ENCODE measurements around the gene DRGX.

DRGX gene

GRCh38 chr10:49377256-49377655 lies 18.6 kb downstream of the DRGX start:
- H3K27ac Mint-ChIP-seq = no peak overlapping the region
- H3K27me3 Mint-ChIP-seq = peaks cover 5% of the 10 kb centered on the region
- ATAC-seq = no peak
- no peaks in the 10 kb centered on the region for H3K9me3 Mint-ChIP-seq
- H3K36me3 Mint-ChIP-seq = no peaks in the 10 kb centered on the region
- no peaks in the 10 kb centered on the region for H3K4me1 Mint-ChIP-seq
- no peak overlapping the region for H3K4me3 Mint-ChIP-seq

- Mint-ChIP-seq H3K4me1 (no peaks in the 10 kb centered on the region), H3K27me3 (peaks cover 5% of the 10 kb centered on the region), H3K9me3 (no peaks in the 10 kb centered on the region), H3K27ac (no peak overlapping the region), H3K4me3 (no peak overlapping the region), H3K36me3 (no peaks in the 10 kb centered on the region)
- no peak for ATAC-seq
Observed at GRCh38 chr10:49375611-49376010, 20.3 kb downstream of the DRGX start.

GRCh38 chr10:49374740-49375139 lies 21.1 kb downstream of the DRGX start:
- no peak for ATAC-seq
- H3K27ac Mint-ChIP-seq = no peak overlapping the region
- H3K4me1 Mint-ChIP-seq = no peaks in the 10 kb centered on the region
- no peaks in the 10 kb centered on the region for H3K36me3 Mint-ChIP-seq
- H3K9me3 Mint-ChIP-seq = no peaks in the 10 kb centered on the region
- peaks cover 5% of the 10 kb centered on the region for H3K27me3 Mint-ChIP-seq
- H3K4me3 Mint-ChIP-seq = no peak overlapping the region

- no peak for ATAC-seq
- H3K27me3 Mint-ChIP-seq = peaks cover 5% of the 10 kb centered on the region
- no peak overlapping the region for H3K27ac Mint-ChIP-seq
- no peaks in the 10 kb centered on the region for H3K36me3 Mint-ChIP-seq
- no peak overlapping the region for H3K4me3 Mint-ChIP-seq
- H3K4me1 Mint-ChIP-seq = no peaks in the 10 kb centered on the region
- no peaks in the 10 kb centered on the region for H3K9me3 Mint-ChIP-seq
Observed at GRCh38 chr10:49373361-49373760, 22.5 kb downstream of the DRGX start.

- no peaks in the 10 kb centered on the region for H3K9me3 Mint-ChIP-seq
- H3K4me1 Mint-ChIP-seq = no peaks in the 10 kb centered on the region
- peaks cover 5% of the 10 kb centered on the region for H3K27me3 Mint-ChIP-seq
- no peaks in the 10 kb centered on the region for H3K36me3 Mint-ChIP-seq
- no peak overlapping the region for H3K27ac Mint-ChIP-seq
- H3K4me3 Mint-ChIP-seq = no peak overlapping the region
- ATAC-seq = no peak
Observed at GRCh38 chr10:49371967-49372366, 23.9 kb downstream of the DRGX start.

GRCh38 chr10:49370326-49371100 lies 25.4 kb downstream of the DRGX start:
- Mint-ChIP-seq H3K36me3 (no peaks in the 10 kb centered on the region), H3K27me3 (no peaks in the 10 kb centered on the region), H3K9me3 (no peaks in the 10 kb centered on the region), H3K4me3 (no peak overlapping the region), H3K4me1 (no peaks in the 10 kb centered on the region), H3K27ac (no peak overlapping the region)
- ATAC-seq = no peak

- Mint-ChIP-seq H3K36me3 (no peaks in the 10 kb centered on the region), H3K4me1 (no peaks in the 10 kb centered on the region), H3K27me3 (no peaks in the 10 kb centered on the region), H3K27ac (no peak overlapping the region), H3K4me3 (no peak overlapping the region), H3K9me3 (no peaks in the 10 kb centered on the region)
- ATAC-seq = no peak
Observed at GRCh38 chr10:49369216-49370162, 26.4 kb downstream of the DRGX start.

- Mint-ChIP-seq H3K9me3 (no peaks in the 10 kb centered on the region), H3K4me1 (peaks cover 1% of the 10 kb centered on the region), H3K27ac (no peak overlapping the region), H3K36me3 (no peaks in the 10 kb centered on the region), H3K4me3 (no peak overlapping the region), H3K27me3 (no peaks in the 10 kb centered on the region)
- ATAC-seq = peak; percentile 13
Observed at GRCh38 chr10:49368256-49368655, 27.6 kb downstream of the DRGX start.

GRCh38 chr10:49367600-49367999 lies 28.3 kb downstream of the DRGX start:
- H3K9me3 Mint-ChIP-seq = no peaks in the 10 kb centered on the region

GRCh38 chr10:49366460-49366859 lies 29.4 kb downstream of the DRGX start:
- Mint-ChIP-seq H3K27me3 (no peaks in the 10 kb centered on the region), H3K27ac (no peak overlapping the region), H3K4me3 (no peak overlapping the region), H3K36me3 (no peaks in the 10 kb centered on the region), H3K4me1 (peaks cover 17% of the 10 kb centered on the region), H3K9me3 (no peaks in the 10 kb centered on the region)
- ATAC-seq = no peak

More at GRCh38 chr10:49367600-49367999, 28.3 kb downstream of the DRGX start:
- H3K4me3 Mint-ChIP-seq = no peak overlapping the region
- ATAC-seq = no peak
- no peaks in the 10 kb centered on the region for H3K36me3 Mint-ChIP-seq
- peaks cover 8% of the 10 kb centered on the region for H3K4me1 Mint-ChIP-seq
- H3K27ac Mint-ChIP-seq = no peak overlapping the region
- no peaks in the 10 kb centered on the region for H3K27me3 Mint-ChIP-seq

- Mint-ChIP-seq H3K4me1 (peaks cover 17% of the 10 kb centered on the region), H3K4me3 (no peak overlapping the region), H3K9me3 (no peaks in the 10 kb centered on the region), H3K36me3 (no peaks in the 10 kb centered on the region), H3K27me3 (no peaks in the 10 kb centered on the region), H3K27ac (peak overlapping the region; percentile 9)
- ATAC-seq = no peak
Observed at GRCh38 chr10:49365675-49366415, 30.0 kb downstream of the DRGX start.

GRCh38 chr10:49365275-49365674 lies 30.6 kb downstream of the DRGX start:
- Mint-ChIP-seq H3K9me3 (no peaks in the 10 kb centered on the region), H3K4me1 (peaks cover 17% of the 10 kb centered on the region), H3K36me3 (no peaks in the 10 kb centered on the region), H3K4me3 (no peak overlapping the region), H3K27ac (peak overlapping the region; percentile 9), H3K27me3 (no peaks in the 10 kb centered on the region)
- no peak for ATAC-seq

GRCh38 chr10:49364747-49365146 lies 31.1 kb downstream of the DRGX start:
- Mint-ChIP-seq H3K4me1 (peaks cover 17% of the 10 kb centered on the region), H3K27ac (no peak overlapping the region), H3K36me3 (no peaks in the 10 kb centered on the region), H3K27me3 (no peaks in the 10 kb centered on the region), H3K4me3 (no peak overlapping the region), H3K9me3 (no peaks in the 10 kb centered on the region)
- no peak for ATAC-seq

GRCh38 chr10:49364051-49364450 lies 31.8 kb downstream of the DRGX start:
- Mint-ChIP-seq H3K9me3 (no peaks in the 10 kb centered on the region), H3K4me1 (peaks cover 17% of the 10 kb centered on the region), H3K4me3 (no peak overlapping the region), H3K27ac (no peak overlapping the region), H3K36me3 (no peaks in the 10 kb centered on the region), H3K27me3 (no peaks in the 10 kb centered on the region)
- no peak for ATAC-seq
